NB4 (cell line): Measurements from ENCODE around the gene CELF1.
"Not testable (repeated sequence)": the region's sequence is repeated elsewhere in the genome, so short reads cannot be mapped to it uniquely, and the experiment has no call there.

Experiments
- DNase-seq: peaks from one replicate; pipeline ENCODE4 v3.0.0; 2010; ENCODE audit warnings: low read depth
- H3K4me3 ChIP-seq: one replicate; pipeline ENCODE4 v1.5.1; 2011; ENCODE audit warnings: mild to moderate bottlenecking, low read depth, low read length, moderate library complexity
- MYC ChIP-seq: IDR thresholded peaks from 2 replicates; pipeline ENCODE4 v1.6.1; 2011; ENCODE audit warnings: low read depth, low read length
- POLR2A ChIP-seq: IDR thresholded peaks from 2 replicates; pipeline ENCODE4 v1.6.1; 2011; ENCODE audit warnings: mild to moderate bottlenecking; ENCODE audit not compliant: insufficient read length; ENCODE audit errors: extremely low read depth
- TF ChIP-seq, protein P1 (sequence below): IDR thresholded peaks from 2 replicates; pipeline ENCODE4 v1.6.1; 2011; ENCODE audit warnings: low read depth, low read length
- TF ChIP-seq, protein P2 (sequence below): IDR thresholded peaks from one replicate; pipeline ENCODE4 v1.5.1; 2012; ENCODE audit warnings: low read depth, low read length

Gene CELF1

GRCh38 chr11:47560426-47560825 is 7.5 kb upstream of the CELF1 start:
- H3K4me3 ChIP-seq, result no peak overlapping the region
- DNase-seq, result peak; percentile 34
- TF ChIP-seq MYC (no peak), POLR2A (no peak)
- TF ChIP-seq, protein P1, sequence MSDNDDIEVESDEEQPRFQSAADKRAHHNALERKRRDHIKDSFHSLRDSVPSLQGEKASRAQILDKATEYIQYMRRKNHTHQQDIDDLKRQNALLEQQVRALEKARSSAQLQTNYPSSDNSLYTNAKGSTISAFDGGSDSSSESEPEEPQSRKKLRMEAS, result no peak
- TF ChIP-seq, protein P2, sequence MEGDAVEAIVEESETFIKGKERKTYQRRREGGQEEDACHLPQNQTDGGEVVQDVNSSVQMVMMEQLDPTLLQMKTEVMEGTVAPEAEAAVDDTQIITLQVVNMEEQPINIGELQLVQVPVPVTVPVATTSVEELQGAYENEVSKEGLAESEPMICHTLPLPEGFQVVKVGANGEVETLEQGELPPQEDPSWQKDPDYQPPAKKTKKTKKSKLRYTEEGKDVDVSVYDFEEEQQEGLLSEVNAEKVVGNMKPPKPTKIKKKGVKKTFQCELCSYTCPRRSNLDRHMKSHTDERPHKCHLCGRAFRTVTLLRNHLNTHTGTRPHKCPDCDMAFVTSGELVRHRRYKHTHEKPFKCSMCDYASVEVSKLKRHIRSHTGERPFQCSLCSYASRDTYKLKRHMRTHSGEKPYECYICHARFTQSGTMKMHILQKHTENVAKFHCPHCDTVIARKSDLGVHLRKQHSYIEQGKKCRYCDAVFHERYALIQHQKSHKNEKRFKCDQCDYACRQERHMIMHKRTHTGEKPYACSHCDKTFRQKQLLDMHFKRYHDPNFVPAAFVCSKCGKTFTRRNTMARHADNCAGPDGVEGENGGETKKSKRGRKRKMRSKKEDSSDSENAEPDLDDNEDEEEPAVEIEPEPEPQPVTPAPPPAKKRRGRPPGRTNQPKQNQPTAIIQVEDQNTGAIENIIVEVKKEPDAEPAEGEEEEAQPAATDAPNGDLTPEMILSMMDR, result no peak

DNA sequence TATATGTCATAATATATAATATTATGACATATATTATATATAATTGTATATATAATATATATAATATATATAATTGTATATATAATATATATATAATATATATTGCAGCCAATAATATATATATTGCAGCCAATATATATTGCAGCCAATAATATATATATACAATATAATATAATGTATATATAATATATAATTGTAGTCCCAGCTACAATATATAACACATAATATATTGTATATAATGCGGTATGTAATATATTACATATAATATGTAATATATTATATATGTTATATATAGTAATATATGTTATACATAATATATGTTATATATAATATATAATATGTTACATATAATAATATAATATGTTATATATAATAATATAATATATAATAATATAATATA is 5.8 kb upstream of the CELF1 start:
- TF ChIP-seq, protein P2, result no peak
- TF ChIP-seq POLR2A (no peak), MYC (no peak)
- TF ChIP-seq, protein P1, result no peak
- no peak overlapping the region for H3K4me3 ChIP-seq
- DNase-seq, result no peak

DNA sequence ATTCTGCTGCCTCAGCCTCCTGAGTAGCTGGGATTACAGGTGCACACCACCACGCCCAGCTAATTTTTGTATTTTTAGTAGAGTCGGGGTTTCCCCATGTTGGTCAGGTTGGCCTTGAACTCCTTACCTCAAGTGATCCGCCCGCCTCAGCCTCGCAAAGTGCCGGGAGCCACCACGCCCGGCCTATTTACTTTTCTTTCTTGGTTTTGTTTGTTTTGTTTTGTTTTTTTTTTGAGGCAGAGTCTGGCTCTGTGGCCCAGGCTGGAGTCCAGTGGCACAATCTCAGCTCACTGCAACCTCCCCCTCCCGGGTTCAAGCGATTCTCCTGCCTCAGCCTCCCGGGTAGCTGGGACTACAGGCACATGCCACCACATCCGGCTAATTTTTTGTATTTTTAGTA is 4.1 kb upstream of the CELF1 start:
- not testable (repeated sequence) for H3K4me3 ChIP-seq, DNase-seq

DNA sequence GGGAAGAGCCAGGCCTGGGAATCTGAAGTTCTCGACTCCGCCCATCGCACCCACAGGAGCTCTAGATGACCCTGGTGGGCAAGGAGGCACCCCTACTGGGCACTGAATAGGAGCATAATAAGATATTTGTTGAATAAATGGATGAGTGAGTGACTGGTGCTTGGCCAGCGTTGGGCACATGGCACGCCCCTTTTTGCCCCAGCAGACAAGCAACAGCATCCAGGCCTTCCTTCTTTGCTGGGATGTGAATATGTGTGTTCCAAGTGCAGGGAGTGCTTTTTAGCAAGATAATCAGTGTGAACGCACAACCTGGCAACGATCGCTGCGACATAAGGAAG is 443 bp upstream of the CELF1 start:
- TF ChIP-seq, protein P2, result no peak
- TF ChIP-seq, protein P1, result no peak
- TF ChIP-seq MYC (no peak), POLR2A (no peak)

DNA sequence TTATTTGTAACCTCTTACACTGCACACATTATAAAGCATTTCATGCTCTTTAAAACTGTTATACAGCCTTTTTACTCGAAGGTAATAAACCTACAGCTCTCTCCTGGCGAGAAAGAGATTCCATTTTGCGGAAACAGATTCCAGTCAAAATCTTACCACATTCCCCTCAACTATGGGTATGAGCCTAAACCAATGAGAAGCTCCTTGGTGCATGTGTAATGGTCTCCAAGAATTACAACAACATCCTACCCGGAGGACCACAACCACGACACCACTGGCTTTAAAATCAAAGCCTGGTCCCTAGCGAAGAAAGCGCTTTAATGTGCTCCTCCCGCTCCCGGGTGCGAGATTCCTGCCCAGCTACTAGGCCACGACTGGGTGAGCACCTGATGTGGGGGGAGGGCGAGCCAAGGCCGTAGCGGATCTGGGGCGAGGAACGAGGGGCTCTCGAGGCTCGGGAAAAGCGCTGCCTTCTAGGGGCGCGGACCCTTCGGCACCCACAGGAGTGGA is 821 bp downstream of the CELF1 start:
- DNase-seq, result peak; percentile 56

More for the DNA sequence above, 443 bp upstream of the CELF1 start:
- peak overlapping the region; percentile 65 for H3K4me3 ChIP-seq
- no peak for DNase-seq

GRCh38 chr11:47551086-47551485 is 1.8 kb downstream of the CELF1 start:
- no peak for TF ChIP-seq POLR2A
- TF ChIP-seq, protein P1, result no peak
- TF ChIP-seq, protein P2, result peak; percentile 44
- DNase-seq, result peak; percentile 62
- peak overlapping the region; percentile 77 for H3K4me3 ChIP-seq

More for the DNA sequence above, 821 bp downstream of the CELF1 start:
- TF ChIP-seq MYC, result no peak; the same call in 1 of the 2 replicates
- no peak for TF ChIP-seq POLR2A
- TF ChIP-seq, protein P1, result no peak
- H3K4me3 ChIP-seq, result peak overlapping the region; percentile 77
